K562 (cell line): ENCODE data around the gene OPN1LW. TPM values are rescaled to one million over a fixed set of nuclear protein-coding genes. Genes with fewer than 3 reads are reported as not detected.

Experiments used
- ARID3A ChIP-seq: IDR thresholded peaks from 2 replicates; pipeline ENCODE4 v1.6.1; 2012; ENCODE audit warnings: low read depth, low read length, improper control_type of control experiment, borderline replicate concordance
- E2F1 ChIP-seq: sonication (generic); formaldehyde crosslinking; IDR thresholded peaks from 2 replicates; pipeline ENCODE4 v1.8.1; 2023; ENCODE audit warnings: mild to moderate bottlenecking, missing genetic modification reagents, moderate library complexity
- EP400 ChIP-seq: fragments of 450-650 bp; IDR thresholded peaks from 2 replicates; pipeline ENCODE4 v1.6.1; 2017; ENCODE audit warnings: antibody characterized with exemption, mild to moderate bottlenecking, moderate library complexity
- HEY1 ChIP-seq: fragments of 250-450 bp; sonication (Bioruptor Pico); IDR thresholded peaks from 2 replicates; pipeline ENCODE4 v1.5.0; 2020; ENCODE audit warnings: mild to moderate bottlenecking, moderate library complexity, borderline replicate concordance
- LARP7 ChIP-seq: fragments of 450-650 bp; IDR thresholded peaks from 2 replicates; pipeline ENCODE4 v1.6.1; 2016
- MCM7 ChIP-seq, 2 experiments: fragments of 450-650 bp; IDR thresholded peaks; 2 replicates each; pipeline ENCODE4 v1.6.1; 2016 to 2018
- MYBL2 ChIP-seq, 2 experiments: fragments of 450-650 bp in 1 of 2; sonication (generic) in 1 of 2; formaldehyde crosslinking in 1 of 2; IDR thresholded peaks; 2 replicates each; pipeline versions ENCODE4 v1.6.1 to v1.8.1; 2017 to 2022; ENCODE audit warnings: borderline replicate concordance in 1 of 2, inconsistent platforms in 1 of 2, low read depth in 1 of 2, mild to moderate bottlenecking in 1 of 2, missing genetic modification reagents in 1 of 2, moderate library complexity in 1 of 2
- NFATC3 ChIP-seq: fragments of 450-650 bp; IDR thresholded peaks from 2 replicates; pipeline ENCODE4 v1.6.1; 2017; ENCODE audit warnings: mild to moderate bottlenecking
- RAD51 ChIP-seq: fragments of 450-650 bp; IDR thresholded peaks from 2 replicates; pipeline ENCODE4 v1.7.1; 2016; ENCODE audit warnings: low read depth, mild to moderate bottlenecking, borderline replicate concordance
- REST ChIP-seq, 2 experiments: fragments of 450-650 bp; formaldehyde crosslinking in 1 of 2; IDR thresholded peaks; 2 replicates each; pipeline versions ENCODE4 v1.4.0 to v1.6.1; 2014 to 2020; ENCODE audit warnings: mild to moderate bottlenecking in 2 of 2, borderline replicate concordance in 1 of 2, low read depth in 1 of 2
- SIN3B ChIP-seq: fragments of 450-650 bp; IDR thresholded peaks from 2 replicates; pipeline ENCODE4 v1.6.1; 2017; ENCODE audit warnings: low read depth, mild to moderate bottlenecking, moderate library complexity
- TBL1XR1 ChIP-seq, 2 experiments: IDR thresholded peaks; 2 replicates each; pipeline ENCODE4 v1.6.1; 2012; ENCODE audit warnings: improper control_type of control experiment in 2 of 2, low read length in 2 of 2, mild to moderate bottlenecking in 1 of 2
- TSC22D4 ChIP-seq: fragments of 450-650 bp; IDR thresholded peaks from 2 replicates; pipeline ENCODE4 v1.6.1; 2016; ENCODE audit warnings: missing genetic modification characterization, missing biosample characterization, control low read depth
- ZBTB17 ChIP-seq: fragments of 450-650 bp; formaldehyde crosslinking; IDR thresholded peaks from 2 replicates; pipeline ENCODE4 v1.4.0; 2020; ENCODE audit warnings: mild to moderate bottlenecking
- ZC3H4 ChIP-seq: sonication (generic); formaldehyde crosslinking; IDR thresholded peaks from 2 replicates; pipeline ENCODE4 v1.9.0; 2021; ENCODE audit warnings: missing genetic modification reagents, borderline replicate concordance
- ZFX ChIP-seq: sonication (generic); formaldehyde crosslinking; IDR thresholded peaks from 2 replicates; pipeline ENCODE4 v1.8.0; 2022; ENCODE audit warnings: mild to moderate bottlenecking, missing genetic modification reagents, moderate library complexity
- ZNF347 ChIP-seq: fragments of 450-650 bp; formaldehyde crosslinking; IDR thresholded peaks from 2 replicates; pipeline ENCODE4 v1.4.0; 2020; ENCODE audit warnings: low read depth, mild to moderate bottlenecking, moderate library complexity
- ZNF764 ChIP-seq: fragments of 250-450 bp; sonication (Bioruptor Pico); IDR thresholded peaks from 2 replicates; pipeline ENCODE4 v1.4.0; 2020; ENCODE audit warnings: low read depth, mild to moderate bottlenecking, moderate library complexity
- polyA plus RNA-seq, 8 experiments: library from polyadenylated mRNA; depleted of rRNA in 4 of 8; stranded (reverse) in 5 of 8; unstranded in 3 of 8; fragments of >200 nt; fragmentation: Nextera tagmentation in 2 of 8; fragmentation: Illumina TruSeq in 1 of 8; extraction: Ambion mirVana in 2 of 8; extraction: Trizol in 1 of 8; gene quantifications; 2 replicates each; pipeline versions ENCODE4 v1.2.1 to v1.2.3, GENCODE V29; 2011 to 2014; ENCODE audit warnings: inconsistent platforms in 1 of 8, missing spikeins in 1 of 8
- total RNA-seq, 7 experiments: library from RNA; depleted of rRNA in 6 of 7; stranded (reverse); fragments of >200 nt in 6 of 7; fragmentation: Illumina TruSeq in 2 of 7; extraction: Trizol in 2 of 7; gene quantifications; 2 replicates each; pipeline versions ENCODE4 v1.2.1 to v1.2.3, GENCODE V29; 2011 to 2021; ENCODE audit warnings: low replicate concordance in 1 of 7

Gene OPN1LW
- total and polyA plus RNA-seq, 9 of the 15 experiments (the other 6 are each of a cell fraction or from before 2014, with no cell fraction given) = 0.04 TPM; not detected in 8

GRCh38 chrX:154136627-154137161 lies 7.3 kb upstream of the OPN1LW start (continued):
- TF ChIP-seq REST (IDR thresholded peaks at IDR 0.05; ENCODE audit: borderline replicate concordance) (peak; percentile 75), REST (CRISPR knock-in tag; IDR thresholded peaks at IDR 0.05; ENCODE audit: low read depth) (no peak), ZNF764 (CRISPR knock-in tag) (no peak), ZC3H4 (no peak), MYBL2 (IDR thresholded peaks at IDR 0.05; ENCODE audit: low read depth) (no peak), MYBL2 (CRISPR knock-in tag; IDR thresholded peaks at IDR 0.05; ENCODE audit: borderline replicate concordance) (no peak), RAD51 (no peak), MCM7 (IDR thresholded peaks at IDR 0.05) (no peak), ARID3A (no peak), ZFX (CRISPR knock-in tag) (peak; percentile 65), SIN3B (no peak), LARP7 (no peak), ZBTB17 (no peak), EP400 (no peak), HEY1 (no peak), E2F1 (peak; percentile 66; the same call in 1 of the 2 replicates), ZNF347 (no peak), NFATC3 (peak; percentile 100), TSC22D4 (tag) (no peak), TBL1XR1 (IDR thresholded peaks at IDR 0.05; ENCODE audit: low read length in 2 of 2) (no peak)
